HepG2 (cell line): ENCODE results near the gene CRIM1. TPM values are rescaled to one million over a fixed set of nuclear protein-coding genes. Genes with fewer than 3 reads are reported as not detected.

Experiments
- MIER3 ChIP-seq: IDR thresholded peaks from 2 replicates; pipeline ENCODE4 v1.6.1; 2016; ENCODE audit warnings: missing compliant biosample characterization, borderline replicate concordance
- NR2C2 ChIP-seq: sonication (generic); formaldehyde crosslinking; IDR thresholded peaks from 2 replicates; pipeline ENCODE4 v1.4.0; 2020; ENCODE audit warnings: missing genetic modification reagents, mild to moderate bottlenecking, moderate library complexity, borderline replicate concordance
- RNF2 ChIP-seq: fragments of 450-650 bp; conservative IDR thresholded peaks from 2 replicates; pipeline ENCODE4 v1.6.1; 2016; ENCODE audit warnings: low read depth
- ZFP90 ChIP-seq: sonication (generic); formaldehyde crosslinking; IDR thresholded peaks from 2 replicates; pipeline ENCODE4 v1.8.0; 2022; ENCODE audit warnings: missing genetic modification reagents, mild to moderate bottlenecking, inconsistent platforms, borderline replicate concordance
- ZIK1 ChIP-seq: sonication (generic); formaldehyde crosslinking; IDR thresholded peaks from 2 replicates; pipeline ENCODE4 v1.5.0; 2020; ENCODE audit warnings: mild to moderate bottlenecking, low read depth, missing genetic modification reagents, borderline replicate concordance
- ZMYM3 ChIP-seq: sonication (generic); formaldehyde crosslinking; IDR thresholded peaks from 2 replicates; pipeline ENCODE4 v1.5.1; 2020; ENCODE audit warnings: mild to moderate bottlenecking, missing genetic modification reagents
- ZNF138 ChIP-seq: sonication (generic); formaldehyde crosslinking; IDR thresholded peaks from 2 replicates; pipeline ENCODE4 v1.5.0; 2020; ENCODE audit warnings: mild to moderate bottlenecking, low read depth, missing genetic modification reagents
- ZNF382 ChIP-seq: sonication (generic); formaldehyde crosslinking; IDR thresholded peaks from 2 replicates; pipeline ENCODE4 v1.5.0; 2020; ENCODE audit warnings: missing genetic modification reagents, mild to moderate bottlenecking, borderline replicate concordance
- ZNF446 ChIP-seq: sonication (generic); formaldehyde crosslinking; IDR thresholded peaks from 2 replicates; pipeline ENCODE4 v1.5.0; 2020; ENCODE audit warnings: mild to moderate bottlenecking, missing genetic modification reagents
- ZNF549 ChIP-seq: sonication (generic); formaldehyde crosslinking; IDR thresholded peaks from 2 replicates; pipeline ENCODE4 v1.5.0; 2020; ENCODE audit warnings: missing genetic modification reagents
- ZNF629 ChIP-seq: sonication (generic); formaldehyde crosslinking; conservative IDR thresholded peaks from 2 replicates; pipeline ENCODE4 v1.5.0; 2020; ENCODE audit warnings: missing genetic modification reagents
- ZNF841 ChIP-seq: sonication (generic); formaldehyde crosslinking; IDR thresholded peaks from 2 replicates; pipeline ENCODE4 v1.8.1; 2023; ENCODE audit warnings: missing genetic modification reagents, borderline replicate concordance
- polyA plus RNA-seq, 8 experiments: library from polyadenylated mRNA; depleted of rRNA in 3 of 8; stranded (reverse) in 7 of 8; unstranded in 1 of 8; fragments of >200 nt; fragmentation: Illumina TruSeq in 4 of 8; extraction: Trizol in 4 of 8; gene quantifications; 2 replicates each; pipeline versions ENCODE4 v1.2.1 to v1.2.3, GENCODE V29; 2011 to 2016; ENCODE audit warnings: low read depth in 4 of 8, missing spikeins in 1 of 8, mixed read lengths in 1 of 8; ENCODE audit not compliant: insufficient read depth in 1 of 8
- total RNA-seq, 5 experiments: library from RNA; depleted of rRNA; stranded (reverse); fragments of >200 nt; fragmentation: Illumina TruSeq; extraction: Trizol; gene quantifications; 2 replicates each; pipeline ENCODE4 v1.2.3, GENCODE V29; 2016; ENCODE audit warnings: low read depth in 1 of 5
- TF ChIP-seq, protein P1 (sequence below): sonication (generic); formaldehyde crosslinking; IDR thresholded peaks from one replicate; pipeline ENCODE4 v1.5.1; 2020; ENCODE audit warnings: mild to moderate bottlenecking, missing genetic modification reagents; ENCODE audit errors: not compliant biosample characterization
- TF ChIP-seq, protein P2 (sequence below): sonication (generic); formaldehyde crosslinking; IDR thresholded peaks from 2 replicates; pipeline ENCODE4 v1.4.0; 2020; ENCODE audit warnings: missing genetic modification reagents, low read depth, mild to moderate bottlenecking, borderline replicate concordance
- TF ChIP-seq, protein P3 (sequence below): sonication (generic); formaldehyde crosslinking; IDR thresholded peaks from 2 replicates; pipeline ENCODE4 v1.5.1; 2020; ENCODE audit warnings: mild to moderate bottlenecking, missing genetic modification reagents, moderate library complexity

CRIM1 gene
- total and polyA plus RNA-seq, 2 of the 13 experiments (the other 11 are each of a cell fraction or from before 2014, with no cell fraction given): 39.1 to 69.9 TPM

GRCh38 chr2:36597532-36598377 is 242.2 kb downstream of the CRIM1 start, which contains the start of gene FEZ2 (continued):
- TF ChIP-seq ZMYM3: peak; percentile 7; the same call in 1 of the 2 replicates
- TF ChIP-seq RNF2: no peak
- TF ChIP-seq NR2C2 (CRISPR knock-in tag): 0 out of 2 replicates have a peak, but pooled peaks have one; percentile 3
- peak; percentile 53; the same call in 1 of the 2 replicates for TF ChIP-seq ZNF138 (CRISPR knock-in tag)
- peak; percentile 44; the same call in 1 of the 2 replicates for TF ChIP-seq ZFP90
- no peak for TF ChIP-seq ZNF549 (CRISPR knock-in tag)
- TF ChIP-seq MIER3 (CRISPR knock-in tag): 0 out of 2 replicates have a peak, but pooled peaks have one; percentile 41
- no peak for TF ChIP-seq ZNF382
- TF ChIP-seq ZIK1 (CRISPR knock-in tag): no peak
- no peak for TF ChIP-seq ZNF841
- TF ChIP-seq ZNF629 (CRISPR knock-in tag): no peak
- TF ChIP-seq, protein P1, sequence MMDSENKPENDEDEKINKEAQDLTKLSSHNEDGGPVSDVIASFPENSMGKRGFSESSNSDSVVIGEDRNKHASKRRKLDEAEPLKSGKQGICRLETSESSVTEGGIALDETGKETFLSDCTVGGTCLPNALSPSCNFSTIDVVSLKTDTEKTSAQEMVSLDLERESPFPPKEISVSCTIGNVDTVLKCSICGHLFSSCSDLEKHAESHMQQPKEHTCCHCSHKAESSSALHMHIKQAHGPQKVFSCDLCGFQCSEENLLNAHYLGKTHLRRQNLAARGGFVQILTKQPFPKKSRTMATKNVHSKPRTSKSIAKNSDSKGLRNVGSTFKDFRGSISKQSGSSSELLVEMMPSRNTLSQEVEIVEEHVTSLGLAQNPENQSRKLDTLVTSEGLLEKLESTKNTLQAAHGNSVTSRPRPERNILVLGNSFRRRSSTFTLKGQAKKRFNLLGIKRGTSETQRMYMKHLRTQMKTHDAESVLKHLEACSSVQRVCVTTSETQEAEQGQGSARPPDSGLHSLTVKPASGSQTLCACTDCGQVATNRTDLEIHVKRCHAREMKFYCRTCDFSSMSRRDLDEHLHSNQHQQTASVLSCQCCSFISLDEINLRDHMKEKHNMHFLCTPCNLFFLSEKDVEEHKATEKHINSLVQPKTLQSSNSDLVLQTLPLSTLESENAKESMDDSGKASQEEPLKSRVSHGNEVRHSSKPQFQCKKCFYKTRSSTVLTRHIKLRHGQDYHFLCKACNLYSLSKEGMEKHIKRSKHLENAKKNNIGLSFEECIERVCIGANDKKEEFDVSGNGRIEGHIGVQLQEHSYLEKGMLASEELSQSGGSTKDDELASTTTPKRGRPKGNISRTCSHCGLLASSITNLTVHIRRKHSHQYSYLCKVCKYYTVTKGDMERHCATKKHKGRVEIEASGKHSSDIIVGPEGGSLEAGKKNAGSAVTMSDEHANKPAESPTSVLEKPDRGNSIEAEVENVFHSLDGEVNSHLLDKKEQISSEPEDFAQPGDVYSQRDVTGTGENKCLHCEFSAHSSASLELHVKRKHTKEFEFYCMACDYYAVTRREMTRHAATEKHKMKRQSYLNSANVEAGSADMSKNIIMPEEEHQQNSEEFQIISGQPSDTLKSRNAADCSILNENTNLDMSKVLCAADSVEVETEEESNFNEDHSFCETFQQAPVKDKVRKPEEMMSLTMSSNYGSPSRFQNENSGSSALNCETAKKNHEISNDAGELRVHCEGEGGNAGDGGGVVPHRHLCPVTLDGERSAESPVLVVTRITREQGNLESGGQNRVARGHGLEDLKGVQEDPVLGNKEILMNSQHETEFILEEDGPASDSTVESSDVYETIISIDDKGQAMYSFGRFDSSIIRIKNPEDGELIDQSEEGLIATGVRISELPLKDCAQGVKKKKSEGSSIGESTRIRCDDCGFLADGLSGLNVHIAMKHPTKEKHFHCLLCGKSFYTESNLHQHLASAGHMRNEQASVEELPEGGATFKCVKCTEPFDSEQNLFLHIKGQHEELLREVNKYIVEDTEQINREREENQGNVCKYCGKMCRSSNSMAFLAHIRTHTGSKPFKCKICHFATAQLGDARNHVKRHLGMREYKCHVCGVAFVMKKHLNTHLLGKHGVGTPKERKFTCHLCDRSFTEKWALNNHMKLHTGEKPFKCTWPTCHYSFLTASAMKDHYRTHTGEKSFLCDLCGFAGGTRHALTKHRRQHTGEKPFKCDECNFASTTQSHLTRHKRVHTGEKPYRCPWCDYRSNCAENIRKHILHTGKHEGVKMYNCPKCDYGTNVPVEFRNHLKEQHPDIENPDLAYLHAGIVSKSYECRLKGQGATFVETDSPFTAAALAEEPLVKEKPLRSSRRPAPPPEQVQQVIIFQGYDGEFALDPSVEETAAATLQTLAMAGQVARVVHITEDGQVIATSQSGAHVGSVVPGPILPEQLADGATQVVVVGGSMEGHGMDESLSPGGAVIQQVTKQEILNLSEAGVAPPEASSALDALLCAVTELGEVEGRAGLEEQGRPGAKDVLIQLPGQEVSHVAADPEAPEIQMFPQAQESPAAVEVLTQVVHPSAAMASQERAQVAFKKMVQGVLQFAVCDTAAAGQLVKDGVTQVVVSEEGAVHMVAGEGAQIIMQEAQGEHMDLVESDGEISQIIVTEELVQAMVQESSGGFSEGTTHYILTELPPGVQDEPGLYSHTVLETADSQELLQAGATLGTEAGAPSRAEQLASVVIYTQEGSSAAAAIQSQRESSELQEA (CRISPR knock-in tag): peak; percentile 26
- TF ChIP-seq, protein P2, sequence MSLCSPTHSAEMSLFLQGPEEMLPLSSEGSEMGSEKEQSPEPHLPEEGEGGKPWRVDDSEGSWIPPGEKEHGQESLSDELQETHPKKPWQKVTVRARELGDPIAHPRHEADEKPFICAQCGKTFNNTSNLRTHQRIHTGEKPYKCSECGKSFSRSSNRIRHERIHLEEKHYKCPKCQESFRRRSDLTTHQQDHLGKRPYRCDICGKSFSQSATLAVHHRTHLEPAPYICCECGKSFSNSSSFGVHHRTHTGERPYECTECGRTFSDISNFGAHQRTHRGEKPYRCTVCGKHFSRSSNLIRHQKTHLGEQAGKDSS (CRISPR knock-in tag): peak; percentile 59; the same call in 1 of the 2 replicates
- no peak for TF ChIP-seq ZNF446 (CRISPR knock-in tag)
- TF ChIP-seq, protein P3, sequence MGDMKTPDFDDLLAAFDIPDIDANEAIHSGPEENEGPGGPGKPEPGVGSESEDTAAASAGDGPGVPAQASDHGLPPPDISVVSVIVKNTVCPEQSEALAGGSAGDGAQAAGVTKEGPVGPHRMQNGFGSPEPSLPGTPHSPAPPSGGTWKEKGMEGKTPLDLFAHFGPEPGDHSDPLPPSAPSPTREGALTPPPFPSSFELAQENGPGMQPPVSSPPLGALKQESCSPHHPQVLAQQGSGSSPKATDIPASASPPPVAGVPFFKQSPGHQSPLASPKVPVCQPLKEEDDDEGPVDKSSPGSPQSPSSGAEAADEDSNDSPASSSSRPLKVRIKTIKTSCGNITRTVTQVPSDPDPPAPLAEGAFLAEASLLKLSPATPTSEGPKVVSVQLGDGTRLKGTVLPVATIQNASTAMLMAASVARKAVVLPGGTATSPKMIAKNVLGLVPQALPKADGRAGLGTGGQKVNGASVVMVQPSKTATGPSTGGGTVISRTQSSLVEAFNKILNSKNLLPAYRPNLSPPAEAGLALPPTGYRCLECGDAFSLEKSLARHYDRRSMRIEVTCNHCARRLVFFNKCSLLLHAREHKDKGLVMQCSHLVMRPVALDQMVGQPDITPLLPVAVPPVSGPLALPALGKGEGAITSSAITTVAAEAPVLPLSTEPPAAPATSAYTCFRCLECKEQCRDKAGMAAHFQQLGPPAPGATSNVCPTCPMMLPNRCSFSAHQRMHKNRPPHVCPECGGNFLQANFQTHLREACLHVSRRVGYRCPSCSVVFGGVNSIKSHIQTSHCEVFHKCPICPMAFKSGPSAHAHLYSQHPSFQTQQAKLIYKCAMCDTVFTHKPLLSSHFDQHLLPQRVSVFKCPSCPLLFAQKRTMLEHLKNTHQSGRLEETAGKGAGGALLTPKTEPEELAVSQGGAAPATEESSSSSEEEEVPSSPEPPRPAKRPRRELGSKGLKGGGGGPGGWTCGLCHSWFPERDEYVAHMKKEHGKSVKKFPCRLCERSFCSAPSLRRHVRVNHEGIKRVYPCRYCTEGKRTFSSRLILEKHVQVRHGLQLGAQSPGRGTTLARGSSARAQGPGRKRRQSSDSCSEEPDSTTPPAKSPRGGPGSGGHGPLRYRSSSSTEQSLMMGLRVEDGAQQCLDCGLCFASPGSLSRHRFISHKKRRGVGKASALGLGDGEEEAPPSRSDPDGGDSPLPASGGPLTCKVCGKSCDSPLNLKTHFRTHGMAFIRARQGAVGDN: peak; percentile 89
